Suprapubic skin (tissue), 4 donors: ENCODE measurements around the gene LTBP3. TPM values are rescaled to one million over a fixed set of nuclear protein-coding genes. Genes with fewer than 3 reads are reported as not detected.
A peak's percentile ranks its signal among the peaks of the same experiment; 100 is the strongest.

Source experiments
- DNase-seq, 2 donors: peaks; one replicate each; pipeline ENCODE4 v3.0.0-alpha.2; 2019; ENCODE audit warnings: low spot score in 2 of 2
- H3K27ac ChIP-seq: fragments of 200-600 bp; sonication (generic); one replicate; pipeline ENCODE4 v1.5.1; 2019
- H3K27me3 ChIP-seq: fragments of 200-600 bp; sonication (generic); one replicate; pipeline ENCODE4 v1.5.1; 2019
- H3K36me3 ChIP-seq: fragments of 200-600 bp; sonication (generic); one replicate; pipeline ENCODE4 v1.5.1; 2019
- H3K4me1 ChIP-seq: fragments of 200-600 bp; sonication (generic); one replicate; pipeline ENCODE4 v1.5.1; 2019
- H3K4me3 ChIP-seq: fragments of 200-600 bp; sonication (generic); one replicate; pipeline ENCODE4 v1.5.1; 2019; ENCODE audit warnings: mild to moderate bottlenecking
- H3K9me3 ChIP-seq: fragments of 200-600 bp; sonication (generic); one replicate; pipeline ENCODE4 v1.5.1; 2019
- EP300 ChIP-seq: sonication (generic); formaldehyde crosslinking; IDR thresholded peaks from one replicate; pipeline ENCODE4 v1.6.1; 2017; ENCODE audit warnings: antibody characterized with exemption
- POLR2A ChIP-seq, 2 donors: fragments of 450-650 bp; IDR thresholded peaks; one replicate each; pipeline ENCODE4 v1.6.1; 2017; ENCODE audit warnings: antibody characterized with exemption in 2 of 2, mild to moderate bottlenecking in 2 of 2, moderate library complexity in 2 of 2
- POLR2AphosphoS5 ChIP-seq, 3 donors: sonication (generic); formaldehyde crosslinking; IDR thresholded peaks; one replicate each; pipeline ENCODE4 v1.6.1; 2017; ENCODE audit warnings: antibody characterized with exemption in 3 of 3
- WGBS: methylation state at CpG from one replicate; pipeline ENCODE4 v1.1.5; 2018; 5-methylcytosine and 5-hydroxymethylcytosine counted together
- total RNA-seq, 4 donors: library from RNA; depleted of rRNA; stranded (reverse); fragments of >200 nt; gene quantifications; one replicate each; pipeline ENCODE4 v1.1.0, GENCODE V29; 2016
- TF ChIP-seq, protein P1 (sequence below), 2 donors: fragments of 200-600 bp in 1 of 2; fragments of 450-650 bp in 1 of 2; sonication (generic) in 1 of 2; IDR thresholded peaks; one replicate each; pipeline ENCODE4 v1.5.1; 2016 to 2019; ENCODE audit warnings: antibody characterized with exemption in 2 of 2, mild to moderate bottlenecking in 1 of 2, moderate library complexity in 1 of 2

LTBP3 gene
- total RNA-seq, 4 donors from 2014 or later = 65.1 to 86.7 (median 71.0) TPM

DNA sequence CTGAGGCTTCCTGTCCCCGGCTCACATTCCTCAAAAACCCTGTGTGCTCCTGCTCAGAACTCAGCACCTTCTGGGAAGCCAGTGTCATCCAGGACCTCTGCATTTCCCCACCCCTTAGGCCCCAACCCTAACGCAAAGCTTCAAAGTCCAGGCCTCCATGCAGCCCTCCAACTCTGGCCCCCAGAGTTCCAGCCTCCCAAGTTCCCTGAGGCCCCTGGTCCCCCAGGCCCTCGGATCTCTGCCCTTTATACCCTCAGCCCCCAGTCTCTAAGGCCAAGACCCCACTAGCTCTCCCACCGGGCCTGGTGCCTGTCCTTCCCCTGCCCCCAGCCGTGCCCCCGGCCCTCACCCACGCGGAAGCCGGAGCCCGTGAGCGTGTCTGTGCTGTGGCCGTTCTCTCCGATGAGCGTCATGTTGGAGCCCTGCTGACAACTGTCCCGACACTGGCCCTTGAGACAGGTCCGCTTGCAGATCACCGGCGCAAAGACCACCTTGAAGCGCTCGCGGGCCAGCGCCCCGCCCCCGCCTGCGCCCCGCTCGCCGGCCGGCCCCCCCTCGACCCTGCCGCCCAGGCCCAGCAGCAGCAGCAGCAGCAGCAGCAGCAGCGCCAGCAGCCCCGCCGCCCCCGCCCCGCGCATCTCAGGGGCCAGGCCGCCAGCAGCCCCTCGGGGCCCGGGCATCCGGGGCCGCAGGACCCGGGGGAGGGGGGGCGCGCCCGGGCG is 718 bp downstream of the LTBP3 start:
- TF ChIP-seq, protein P1, sequence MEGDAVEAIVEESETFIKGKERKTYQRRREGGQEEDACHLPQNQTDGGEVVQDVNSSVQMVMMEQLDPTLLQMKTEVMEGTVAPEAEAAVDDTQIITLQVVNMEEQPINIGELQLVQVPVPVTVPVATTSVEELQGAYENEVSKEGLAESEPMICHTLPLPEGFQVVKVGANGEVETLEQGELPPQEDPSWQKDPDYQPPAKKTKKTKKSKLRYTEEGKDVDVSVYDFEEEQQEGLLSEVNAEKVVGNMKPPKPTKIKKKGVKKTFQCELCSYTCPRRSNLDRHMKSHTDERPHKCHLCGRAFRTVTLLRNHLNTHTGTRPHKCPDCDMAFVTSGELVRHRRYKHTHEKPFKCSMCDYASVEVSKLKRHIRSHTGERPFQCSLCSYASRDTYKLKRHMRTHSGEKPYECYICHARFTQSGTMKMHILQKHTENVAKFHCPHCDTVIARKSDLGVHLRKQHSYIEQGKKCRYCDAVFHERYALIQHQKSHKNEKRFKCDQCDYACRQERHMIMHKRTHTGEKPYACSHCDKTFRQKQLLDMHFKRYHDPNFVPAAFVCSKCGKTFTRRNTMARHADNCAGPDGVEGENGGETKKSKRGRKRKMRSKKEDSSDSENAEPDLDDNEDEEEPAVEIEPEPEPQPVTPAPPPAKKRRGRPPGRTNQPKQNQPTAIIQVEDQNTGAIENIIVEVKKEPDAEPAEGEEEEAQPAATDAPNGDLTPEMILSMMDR (IDR thresholded peaks at IDR 0.05) = no peak
- TF ChIP-seq POLR2AphosphoS5 (IDR thresholded peaks at IDR 0.05) = no peak
- TF ChIP-seq POLR2A (IDR thresholded peaks at IDR 0.05) = no peak
- no peak for TF ChIP-seq EP300
- Histone ChIP-seq H3K9me3 (no peaks in the 10 kb centered on the region), H3K36me3 (no peaks in the 10 kb centered on the region), H3K27ac (peak overlapping the region; percentile 87), H3K27me3 (no peaks in the 10 kb centered on the region), H3K4me3 (peak overlapping the region; percentile 76), H3K4me1 (peaks cover 83% of the 10 kb centered on the region)
- DNase-seq = peak in 1 of 2 donors; percentile 73
- 13% methylated on average over 15 of the region's 47 CpGs for WGBS

DNA sequence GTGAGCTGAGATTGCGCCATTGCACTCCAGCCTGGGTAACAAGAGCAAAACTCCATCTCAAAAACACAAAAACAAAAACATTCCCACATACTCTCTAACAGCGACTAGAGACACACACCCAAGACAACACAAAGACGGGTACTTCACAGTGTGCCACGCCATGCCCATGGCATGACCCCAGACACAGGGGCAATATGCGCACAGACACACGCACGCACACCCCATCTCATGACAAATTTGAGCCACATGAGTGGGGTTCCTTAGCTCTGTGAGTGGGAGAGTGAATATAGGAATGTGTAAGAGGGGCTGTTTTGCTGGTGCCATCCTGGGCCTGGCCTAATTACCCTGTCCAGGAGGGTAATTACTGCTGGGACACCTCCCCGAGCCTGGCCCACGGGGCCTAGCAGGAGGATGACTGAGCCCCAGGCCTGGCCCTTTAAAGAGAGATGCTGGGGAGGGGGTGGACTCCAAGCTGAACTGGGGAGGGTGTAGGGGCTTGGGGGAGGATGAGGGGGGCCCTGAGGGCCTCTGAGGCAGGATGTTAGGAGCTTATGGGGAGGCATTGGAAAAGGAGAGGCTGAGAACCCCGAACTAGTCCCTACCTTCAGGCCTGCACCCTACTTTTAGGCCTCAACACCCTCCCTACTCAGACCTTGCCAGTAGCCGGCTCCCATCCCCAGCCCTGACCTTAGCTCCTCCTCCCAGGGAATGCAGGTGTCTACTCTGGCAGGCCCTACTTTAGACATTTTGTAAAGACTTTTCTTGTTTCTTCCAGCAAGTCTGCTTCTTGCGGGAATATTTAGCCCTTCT is 1.5 kb downstream of the LTBP3 start:
- Histone ChIP-seq H3K4me3 (peak overlapping the region; percentile 76), H3K4me1 (peaks cover 87% of the 10 kb centered on the region), H3K27ac (peak overlapping the region; percentile 87), H3K9me3 (no peaks in the 10 kb centered on the region), H3K36me3 (peaks cover 3% of the 10 kb centered on the region), H3K27me3 (no peaks in the 10 kb centered on the region)
- DNase-seq = no peak
- no peak for TF ChIP-seq POLR2AphosphoS5 (IDR thresholded peaks at IDR 0.05)
- WGBS = 70% methylated on average over 10 of the region's 12 CpGs

DNA sequence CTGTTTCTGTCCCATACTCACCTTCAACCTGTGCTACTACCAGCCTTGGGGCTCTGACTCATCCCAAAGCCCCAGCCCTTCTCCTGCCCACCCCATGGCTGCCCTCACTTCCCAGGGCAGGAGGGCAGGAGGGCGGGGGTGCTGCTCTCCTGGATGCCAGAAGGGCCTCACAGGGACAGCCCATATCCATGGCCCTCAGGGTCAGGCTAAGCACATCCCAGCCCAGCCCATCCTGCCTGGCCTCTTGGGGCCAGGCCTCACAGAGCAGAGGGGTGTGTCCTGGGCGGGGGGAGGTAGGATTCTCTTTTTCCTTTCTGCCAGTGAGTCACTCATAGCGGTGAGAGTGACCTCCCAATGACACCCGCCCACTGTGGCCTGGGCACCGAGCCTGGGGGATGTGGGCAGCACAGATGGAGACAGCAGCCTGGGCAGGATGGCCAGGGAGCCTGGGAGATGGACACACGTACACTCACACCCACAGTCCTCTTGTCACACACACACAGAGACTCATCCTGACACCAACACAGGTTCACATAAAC is 2.4 kb downstream of the LTBP3 start:
- Histone ChIP-seq H3K36me3 (peaks cover 8% of the 10 kb centered on the region), H3K4me1 (peaks cover 90% of the 10 kb centered on the region), H3K9me3 (no peaks in the 10 kb centered on the region), H3K4me3 (no peak overlapping the region), H3K27ac (no peak overlapping the region), H3K27me3 (no peaks in the 10 kb centered on the region)
- WGBS = 41% methylated on average over 3 of the region's 6 CpGs
- peak in 1 of 2 donors; percentile 86 for DNase-seq
- TF ChIP-seq POLR2AphosphoS5 (IDR thresholded peaks at IDR 0.05) = no peak
- TF ChIP-seq EP300 = no peak
- TF ChIP-seq POLR2A (IDR thresholded peaks at IDR 0.05) = no peak
- TF ChIP-seq, protein P1 (IDR thresholded peaks at IDR 0.05) = no peak

DNA sequence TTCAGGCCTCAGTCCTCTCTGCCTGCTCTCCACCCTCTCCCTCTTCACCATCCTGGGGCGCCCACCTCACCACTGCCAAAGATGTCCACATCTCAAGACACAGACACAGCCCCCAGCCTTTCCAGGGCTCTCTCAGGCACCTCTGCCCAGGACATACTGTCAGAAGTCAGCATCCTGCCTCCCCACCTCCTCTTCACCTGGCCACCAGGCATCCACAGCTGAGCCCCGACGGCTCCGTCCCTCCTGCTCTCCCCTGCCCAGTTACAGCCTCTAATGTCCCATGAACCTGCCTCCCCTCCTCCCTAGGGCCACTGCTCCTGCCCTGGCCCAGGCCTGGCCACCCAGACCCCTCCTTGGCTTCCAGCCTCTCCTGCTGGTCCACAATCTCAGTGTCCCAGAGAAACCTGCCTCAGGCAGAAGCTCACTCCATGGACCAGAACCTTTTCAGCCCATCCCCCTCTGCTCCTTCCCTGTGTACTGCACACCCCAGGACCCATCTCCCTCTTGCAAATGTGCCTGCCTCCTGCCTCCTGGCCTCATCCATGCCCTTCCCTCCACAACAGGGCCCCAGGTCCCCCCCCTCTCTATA is 3.2 kb downstream of the LTBP3 start:
- 76% methylated on average over 4 of the region's 4 CpGs for WGBS
- Histone ChIP-seq H3K9me3 (no peaks in the 10 kb centered on the region), H3K4me1 (peaks cover 82% of the 10 kb centered on the region), H3K36me3 (peaks cover 8% of the 10 kb centered on the region), H3K27ac (no peak overlapping the region), H3K27me3 (no peaks in the 10 kb centered on the region), H3K4me3 (no peak overlapping the region)
- TF ChIP-seq POLR2A (IDR thresholded peaks at IDR 0.05) (no peak), POLR2AphosphoS5 (IDR thresholded peaks at IDR 0.05) (no peak), EP300 (no peak)
- TF ChIP-seq, protein P1 (IDR thresholded peaks at IDR 0.05) = no peak
- DNase-seq = no peak

DNA sequence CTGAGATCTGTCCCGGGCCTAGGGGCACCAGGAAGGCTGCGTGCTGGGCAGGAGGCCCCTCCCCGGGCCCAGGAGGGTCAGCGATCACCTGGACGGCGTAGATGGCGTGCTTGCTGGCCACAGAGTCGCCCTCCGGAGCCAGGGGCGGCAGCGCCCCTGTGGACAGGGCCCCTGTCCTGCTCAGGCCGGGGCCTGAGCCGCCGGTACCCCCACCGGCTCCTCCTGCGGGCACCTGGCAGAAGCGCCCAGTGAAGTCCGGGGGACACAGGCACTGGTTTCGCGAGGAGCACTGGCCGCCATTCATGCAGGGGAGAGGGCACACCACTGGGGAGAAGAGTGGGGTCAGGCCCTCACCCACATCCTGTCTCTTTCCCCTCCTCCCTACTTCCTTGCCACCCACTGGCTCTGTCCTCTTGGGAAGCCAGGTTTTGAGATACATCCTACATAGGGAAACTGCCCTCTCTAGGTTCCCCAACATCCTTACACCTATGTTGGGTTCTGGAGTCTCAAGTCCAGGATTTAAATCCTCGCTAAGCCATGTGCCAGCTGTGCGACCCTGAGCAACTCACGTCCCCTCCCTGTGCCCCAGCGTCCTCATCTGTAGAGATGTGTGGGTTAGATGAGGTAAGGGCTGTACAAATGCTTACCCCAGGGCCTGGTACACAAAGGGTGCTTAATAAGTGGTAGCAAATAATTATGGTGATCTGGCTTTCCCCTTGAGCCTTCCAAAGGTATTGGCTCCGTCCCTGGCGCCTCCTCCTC is 3.9 kb downstream of the LTBP3 start:
- 76% methylated on average over 10 of the region's 27 CpGs for WGBS
- H3K27me3 ChIP-seq = no peaks in the 10 kb centered on the region
- H3K27ac ChIP-seq = no peak overlapping the region
- no peak for DNase-seq
- H3K4me3 ChIP-seq = no peak overlapping the region
- H3K36me3 ChIP-seq = peaks cover 8% of the 10 kb centered on the region
- TF ChIP-seq POLR2A (IDR thresholded peaks at IDR 0.05) (no peak), EP300 (no peak), POLR2AphosphoS5 (IDR thresholded peaks at IDR 0.05) (no peak)
- peaks cover 75% of the 10 kb centered on the region for H3K4me1 ChIP-seq
- H3K9me3 ChIP-seq = no peaks in the 10 kb centered on the region
